GM19193 (cell line): Measurements from ENCODE around the gene RAPSN.

Experiments
- POLR2A ChIP-seq: IDR thresholded peaks from 4 replicates; pipeline ENCODE4 v1.6.1; 2011; ENCODE audit not compliant: insufficient read depth, insufficient read length; ENCODE audit errors: extremely low read depth

Gene RAPSN

GRCh38 chr11:47469361-47470179 lies 20.6 kb upstream of the RAPSN start:
- TF ChIP-seq POLR2A: no peak

- no peak for TF ChIP-seq POLR2A
These were observed 19.8 kb upstream of the RAPSN start for GRCh38 chr11:47468598-47469214.

- no peak for TF ChIP-seq POLR2A
These were observed 18.4 kb upstream of the RAPSN start for GRCh38 chr11:47467357-47467756.

GRCh38 chr11:47466701-47467250 lies 17.8 kb upstream of the RAPSN start:
- TF ChIP-seq POLR2A: no peak

GRCh38 chr11:47466201-47466600 lies 17.3 kb upstream of the RAPSN start:
- no peak for TF ChIP-seq POLR2A

GRCh38 chr11:47464483-47464882 lies 15.5 kb upstream of the RAPSN start:
- TF ChIP-seq POLR2A: no peak

GRCh38 chr11:47461876-47462275 lies 12.9 kb upstream of the RAPSN start:
- no peak for TF ChIP-seq POLR2A

GRCh38 chr11:47460571-47461235 lies 11.8 kb upstream of the RAPSN start:
- TF ChIP-seq POLR2A: no peak

GRCh38 chr11:47453365-47453764 lies 4.4 kb upstream of the RAPSN start:
- TF ChIP-seq POLR2A: no peak

- no peak for TF ChIP-seq POLR2A
These were observed 3.1 kb upstream of the RAPSN start for GRCh38 chr11:47451990-47452389.

- TF ChIP-seq POLR2A: no peak
These were observed 2.5 kb upstream of the RAPSN start for GRCh38 chr11:47451436-47451835.

GRCh38 chr11:47449541-47449940 lies 605 bp upstream of the RAPSN start:
- TF ChIP-seq POLR2A: no peak

GRCh38 chr11:47447906-47448305 lies 1.0 kb downstream of the RAPSN start:
- no peak for TF ChIP-seq POLR2A

- TF ChIP-seq POLR2A: no peak
These were observed 2.1 kb downstream of the RAPSN start for GRCh38 chr11:47446833-47447232.

GRCh38 chr11:47445840-47446239 lies 3.1 kb downstream of the RAPSN start:
- TF ChIP-seq POLR2A: no peak

GRCh38 chr11:47443817-47444216 lies 5.1 kb downstream of the RAPSN start:
- TF ChIP-seq POLR2A: no peak

GRCh38 chr11:47443028-47443700 lies 5.8 kb downstream of the RAPSN start:
- no peak for TF ChIP-seq POLR2A
